D341Med (cell line): ENCODE results near the gene NDUFC1.
"Not testable (repeated sequence)": the region's sequence is repeated elsewhere in the genome, so short reads cannot be mapped to it uniquely, and the experiment has no call there.

ENCODE experiments used
- DNase-seq: peaks from one replicate; pipeline ENCODE4 v3.0.0; 2012; ENCODE audit warnings: low spot score

The NDUFC1 gene

DNA sequence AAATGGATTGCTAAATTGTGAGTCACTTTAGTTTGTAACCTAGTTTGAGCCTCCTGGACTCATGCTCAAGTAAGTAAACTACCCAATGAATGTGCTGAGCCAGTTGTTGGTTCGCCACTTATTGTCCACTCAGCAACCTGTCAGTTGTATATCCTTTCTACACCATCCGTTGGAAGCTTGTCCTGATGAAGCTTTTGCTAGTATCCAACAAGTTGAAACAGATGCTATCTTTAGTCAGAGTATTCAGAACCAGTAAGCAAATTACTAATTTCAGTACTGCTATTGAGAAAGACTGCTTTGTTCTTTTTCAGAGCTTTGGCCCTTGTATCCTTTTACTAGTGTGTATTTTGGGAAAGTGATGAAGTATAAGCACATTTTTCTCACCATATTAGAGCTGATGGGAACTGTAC is 5.3 kb downstream of the NDUFC1 start:
- DNase-seq = no peak

DNA sequence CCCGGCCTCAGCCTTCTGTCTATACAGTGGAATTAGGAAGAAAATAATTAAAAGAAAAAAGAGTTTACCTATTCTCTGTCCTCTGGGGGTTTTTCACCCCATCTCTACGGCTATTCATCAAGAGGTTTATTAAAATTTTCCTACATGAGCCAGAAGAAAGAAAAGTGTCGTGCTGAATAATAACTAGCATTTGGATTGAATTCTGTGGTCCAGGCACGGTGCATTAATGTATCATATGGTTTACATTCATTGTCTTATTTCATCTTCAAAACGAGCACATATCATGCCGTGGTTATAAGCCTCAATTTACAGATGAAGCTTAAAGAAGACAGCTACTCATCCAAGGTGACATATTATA is 6.4 kb downstream of the NDUFC1 start:
- DNase-seq = no peak

DNA sequence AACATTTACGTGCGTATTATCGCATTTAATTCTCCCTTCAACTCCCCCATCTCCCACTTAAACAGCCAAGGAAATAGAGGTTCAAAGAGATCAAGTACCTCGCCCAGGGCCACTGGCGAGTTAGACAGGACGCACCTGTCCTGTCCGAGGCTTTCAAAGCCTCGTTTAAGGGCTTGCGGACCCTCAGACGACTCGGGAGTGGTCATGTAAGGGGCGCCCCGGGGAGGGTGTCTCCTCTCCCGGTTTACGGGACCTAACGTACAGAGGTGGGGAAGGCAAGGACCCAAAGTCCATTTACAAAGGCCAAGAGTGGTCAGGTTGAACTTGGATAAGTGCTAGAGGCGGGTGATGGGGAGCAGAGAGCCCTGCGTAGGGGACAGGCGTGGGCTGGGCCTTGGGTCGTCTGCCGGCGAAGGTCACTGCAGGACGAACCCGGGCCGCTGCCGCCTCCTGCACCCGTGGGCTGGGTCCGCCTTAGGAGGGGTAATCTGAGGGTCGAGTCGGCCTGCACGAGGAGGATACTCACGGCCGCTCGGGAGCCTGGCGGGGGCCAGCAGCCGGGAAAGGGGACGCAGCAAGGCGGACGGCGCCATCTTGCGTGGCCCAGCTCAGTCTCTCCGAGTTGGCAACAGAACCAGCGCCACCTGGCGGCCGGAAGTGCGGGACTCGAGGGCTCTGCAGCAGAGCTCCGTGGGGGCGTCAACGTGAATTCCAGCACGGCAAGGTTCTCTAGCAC is 6.9 kb downstream of the NDUFC1 start:
- DNase-seq = peak; percentile 93

DNA sequence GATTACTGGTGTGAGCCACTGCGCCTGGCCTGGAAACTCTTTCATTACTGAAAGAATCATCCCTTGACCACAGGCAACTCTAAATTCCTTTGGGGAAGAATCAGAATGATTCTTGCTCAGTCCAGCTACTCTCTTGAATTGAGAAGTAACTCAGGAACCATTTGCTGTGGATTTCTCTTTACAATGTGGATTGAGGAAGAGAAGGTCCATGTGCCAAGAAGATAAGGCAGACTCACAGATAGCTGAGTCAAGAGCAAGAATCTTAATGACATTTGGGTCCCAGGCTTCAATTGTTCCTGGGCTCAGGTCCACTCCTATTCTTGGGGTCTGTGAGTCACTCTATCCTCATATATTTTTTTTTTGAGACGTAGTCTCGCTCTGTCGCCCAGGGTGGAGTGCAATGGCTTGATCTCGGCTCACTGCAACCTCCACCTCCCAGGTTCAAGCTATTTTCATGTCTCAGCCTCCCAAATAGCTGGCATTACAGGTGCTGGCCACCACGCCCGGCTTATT is 16.0 kb downstream of the NDUFC1 start:
- DNase-seq = no peak

DNA sequence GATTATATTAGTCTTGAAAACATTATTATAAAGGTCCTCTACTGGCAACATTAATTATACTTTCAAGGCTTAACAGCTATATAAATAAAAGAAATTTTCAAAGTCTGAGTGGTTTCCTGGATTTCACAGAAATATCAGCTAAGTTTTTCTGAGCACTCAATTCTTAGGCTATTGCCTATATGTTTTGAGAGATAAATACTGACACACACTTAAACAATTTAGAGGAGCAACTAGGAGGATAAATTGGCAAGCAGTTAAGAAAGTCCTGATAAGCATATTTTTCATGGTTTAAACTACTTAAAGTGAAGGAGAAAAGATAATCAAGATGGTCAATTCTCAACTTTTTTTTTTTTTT is 19.6 kb downstream of the NDUFC1 start:
- DNase-seq = no peak

DNA sequence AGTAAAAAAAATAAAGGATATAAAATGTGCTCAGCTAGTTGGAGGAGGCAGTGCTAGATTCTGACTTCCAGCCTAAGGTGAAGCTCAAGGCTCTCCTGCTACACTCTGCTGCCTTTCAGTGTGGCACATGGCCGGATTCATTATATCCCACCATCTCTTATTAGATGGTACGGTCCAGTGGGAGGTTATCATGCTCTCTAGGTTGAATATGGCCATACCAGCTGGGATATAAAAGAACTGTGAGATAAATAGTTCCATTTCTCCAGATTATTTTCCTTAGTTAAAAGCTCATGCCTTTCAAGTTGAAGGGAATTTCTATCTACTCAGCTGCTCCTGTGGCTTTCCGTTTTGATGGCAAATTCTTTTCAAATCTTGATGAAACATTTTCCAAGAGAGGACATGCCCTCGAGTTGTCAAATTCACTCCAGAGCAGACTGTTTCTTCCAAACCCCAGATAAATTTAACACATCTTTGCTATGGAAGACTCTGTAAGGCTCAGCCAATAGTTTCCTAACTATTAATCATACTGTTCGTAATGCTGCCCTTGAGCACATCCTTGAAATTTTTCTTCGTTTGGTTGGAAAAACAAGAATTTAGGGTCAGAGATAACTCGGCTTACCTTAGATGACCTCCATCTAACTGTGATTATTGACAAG is 20.1 kb downstream of the NDUFC1 start:
- no peak for DNase-seq

DNA sequence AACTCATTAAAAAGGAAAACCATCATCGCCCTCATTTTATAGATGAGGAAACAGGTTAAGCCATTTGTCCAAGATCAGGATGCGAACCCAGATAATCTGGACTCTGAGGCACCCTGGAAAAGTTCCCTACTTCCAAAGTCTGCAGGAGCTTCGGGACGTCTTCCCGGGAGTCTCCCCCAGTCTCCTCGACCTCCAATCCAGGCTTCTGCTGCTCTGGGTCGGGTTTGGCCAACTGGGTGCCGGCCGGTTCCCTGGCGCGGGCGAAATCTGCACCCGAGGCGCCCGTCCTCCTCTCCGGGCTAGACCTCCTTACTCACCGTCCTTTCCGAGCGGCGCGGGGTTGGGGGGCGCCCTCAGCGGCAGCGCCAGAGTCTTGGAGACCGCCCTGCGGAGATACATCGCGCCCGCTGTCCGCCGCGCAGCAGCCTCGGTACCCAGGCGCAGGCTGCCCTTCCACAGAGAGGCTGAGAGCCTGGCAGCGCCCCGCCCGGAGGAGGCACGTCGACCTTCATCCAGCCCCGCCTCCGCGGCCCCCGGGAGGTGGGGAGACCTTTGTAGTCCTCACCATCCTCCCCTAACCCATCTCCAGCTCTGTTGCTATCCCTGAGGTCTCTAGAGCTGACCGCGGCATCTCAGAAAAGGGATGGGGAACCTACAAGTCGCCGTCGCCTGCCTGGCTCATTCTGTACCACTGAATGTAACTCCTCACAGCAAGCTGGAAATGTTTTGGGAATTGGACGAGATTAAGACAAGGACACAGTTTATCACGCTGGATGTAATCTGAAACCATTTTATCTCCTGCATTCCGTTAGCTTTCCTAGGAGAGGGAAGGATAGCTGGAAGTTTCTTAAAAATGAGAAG is 22.3 kb downstream of the NDUFC1 start, which contains the start of gene MGARP:
TSS of gene MGARP (minus strand) at position 466 of the 861 bp plus-strand sequence. CDS start at position 399, 67 bp downstream.
- DNase-seq = no peak

DNA sequence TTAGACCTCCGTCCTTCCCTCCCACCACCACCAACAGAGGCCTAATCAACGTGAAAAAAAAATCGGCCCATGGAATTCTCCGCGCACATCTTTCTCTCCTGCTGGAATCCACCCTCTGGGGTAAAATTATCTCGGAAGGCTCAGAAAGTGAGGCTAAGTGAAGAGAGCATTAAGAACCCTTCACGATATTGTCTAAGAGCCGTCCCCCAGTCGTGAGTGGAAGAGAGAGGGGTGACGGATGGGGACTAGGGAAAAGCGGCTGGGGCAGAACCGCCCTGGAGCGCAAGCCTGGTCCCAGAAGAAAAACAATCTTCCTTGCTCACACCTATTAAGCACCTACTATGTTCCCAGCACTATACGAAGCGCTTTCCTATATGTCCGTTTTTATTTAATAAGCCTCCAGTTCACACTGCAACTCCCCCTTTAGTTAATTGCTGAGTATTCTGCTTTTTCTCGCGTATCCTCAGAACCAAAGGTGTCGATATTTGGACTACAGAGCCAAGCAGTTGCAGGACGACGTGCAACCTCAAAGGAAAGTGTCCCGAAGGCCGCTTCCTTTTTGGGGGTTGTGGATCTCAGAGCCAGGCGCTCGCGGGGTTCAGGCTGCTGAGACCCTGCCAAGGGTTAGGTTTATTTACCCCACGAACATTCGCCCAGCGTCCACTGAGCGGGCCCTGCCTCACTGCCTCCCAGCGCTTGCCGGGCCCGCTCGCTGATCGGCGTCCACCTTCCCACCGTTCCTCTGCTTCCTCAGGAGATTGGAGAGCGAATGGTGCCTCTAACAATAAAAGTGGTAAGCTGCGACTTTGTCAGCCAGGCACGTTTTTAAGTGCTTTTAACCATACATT is 23.1 kb downstream of the NDUFC1 start:
- no peak for DNase-seq

DNA sequence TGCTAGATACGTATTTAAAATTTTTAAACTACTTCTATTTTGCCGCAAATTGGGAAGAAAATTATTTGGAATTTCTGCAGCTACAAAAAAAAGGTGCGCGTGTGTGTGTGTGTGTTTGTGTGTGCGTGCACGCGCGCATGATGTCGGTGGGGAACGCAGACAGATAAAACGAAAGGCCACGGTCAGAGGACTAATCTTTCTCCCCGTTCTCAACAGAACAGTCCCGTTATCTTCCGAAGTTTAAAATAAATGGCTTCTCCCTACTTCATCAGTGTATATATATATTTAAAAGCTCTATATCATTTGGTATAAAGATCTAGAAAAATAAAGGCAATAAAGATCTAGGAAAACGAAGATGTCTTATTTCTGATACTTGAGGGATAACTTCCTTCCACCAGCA is 23.8 kb downstream of the NDUFC1 start:
- no peak for DNase-seq

DNA sequence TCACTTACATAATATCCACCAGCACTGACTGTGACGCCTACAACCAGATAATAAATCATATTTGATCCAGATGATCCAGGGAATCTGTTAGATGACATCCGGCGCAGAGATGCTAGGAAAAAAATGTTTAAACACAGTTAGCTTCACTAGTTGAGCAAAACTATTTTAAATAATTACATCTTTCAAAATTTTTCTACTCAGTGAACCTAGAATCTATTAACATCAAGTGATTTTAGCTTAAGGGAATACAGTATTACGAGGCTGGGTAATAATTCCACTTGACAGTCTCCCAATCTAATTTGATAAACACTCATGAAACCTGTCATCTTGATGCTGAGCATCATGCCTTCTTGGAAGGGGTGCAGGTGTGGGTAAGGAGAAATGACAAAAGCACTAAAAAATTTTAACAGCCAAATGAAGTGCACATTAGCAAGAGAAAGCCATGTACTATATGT is 27.0 kb downstream of the NDUFC1 start:
- DNase-seq = no peak

DNA sequence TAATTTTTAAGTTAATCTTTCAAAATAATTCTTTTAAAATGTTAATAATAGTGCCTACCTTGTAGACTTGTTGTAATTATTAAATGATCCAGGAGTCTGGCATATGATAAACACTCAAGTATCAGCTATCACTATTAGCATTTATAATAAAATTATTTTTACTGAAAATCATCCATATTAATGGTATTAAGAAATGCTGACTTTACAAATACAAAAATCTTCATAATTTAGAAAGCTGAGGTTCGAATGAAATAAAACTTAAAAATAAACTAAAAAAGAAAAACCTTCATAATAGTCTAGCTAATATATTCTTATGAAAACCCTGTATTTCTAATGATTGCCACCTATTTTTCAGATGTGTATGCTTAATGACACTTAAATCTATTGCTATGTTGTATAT is 27.5 kb downstream of the NDUFC1 start:
- no peak for DNase-seq

DNA sequence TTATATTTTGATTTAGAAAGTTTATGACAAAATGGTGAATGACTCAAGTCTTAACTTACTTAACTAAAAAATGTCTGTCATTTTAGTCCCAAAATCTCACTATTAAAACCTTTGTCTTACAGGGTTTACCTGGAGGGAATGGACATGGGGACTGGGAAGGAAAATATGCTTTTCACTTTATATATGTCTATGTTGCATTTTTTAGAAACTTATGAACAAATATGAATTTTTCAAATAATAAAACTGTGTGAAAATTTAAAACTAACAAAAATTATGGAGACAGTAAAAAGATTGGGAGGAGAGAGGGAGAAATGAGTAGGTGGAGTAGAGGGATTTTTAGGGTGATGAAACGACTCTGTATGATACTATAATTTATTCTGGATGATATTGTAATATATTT is 28.4 kb downstream of the NDUFC1 start:
- DNase-seq = no peak

DNA sequence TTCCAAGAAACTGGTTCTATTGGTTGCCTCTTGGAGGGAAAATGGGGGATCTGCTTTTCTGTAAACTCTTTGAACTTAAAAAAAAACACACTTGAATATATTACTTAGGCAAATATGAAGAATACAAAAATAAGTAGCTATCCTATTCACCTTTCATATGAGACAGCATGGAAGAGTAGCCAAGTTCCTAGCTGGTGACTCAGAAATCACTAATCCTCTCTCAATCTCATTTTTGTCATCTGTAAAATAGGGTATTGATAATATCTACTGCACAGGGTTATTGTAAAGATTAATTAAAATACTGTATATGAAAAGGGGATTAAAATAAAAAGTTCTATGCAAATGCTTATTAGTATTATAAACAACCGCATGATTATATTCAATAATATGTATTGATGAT is 35.0 kb downstream of the NDUFC1 start:
- no peak for DNase-seq

DNA sequence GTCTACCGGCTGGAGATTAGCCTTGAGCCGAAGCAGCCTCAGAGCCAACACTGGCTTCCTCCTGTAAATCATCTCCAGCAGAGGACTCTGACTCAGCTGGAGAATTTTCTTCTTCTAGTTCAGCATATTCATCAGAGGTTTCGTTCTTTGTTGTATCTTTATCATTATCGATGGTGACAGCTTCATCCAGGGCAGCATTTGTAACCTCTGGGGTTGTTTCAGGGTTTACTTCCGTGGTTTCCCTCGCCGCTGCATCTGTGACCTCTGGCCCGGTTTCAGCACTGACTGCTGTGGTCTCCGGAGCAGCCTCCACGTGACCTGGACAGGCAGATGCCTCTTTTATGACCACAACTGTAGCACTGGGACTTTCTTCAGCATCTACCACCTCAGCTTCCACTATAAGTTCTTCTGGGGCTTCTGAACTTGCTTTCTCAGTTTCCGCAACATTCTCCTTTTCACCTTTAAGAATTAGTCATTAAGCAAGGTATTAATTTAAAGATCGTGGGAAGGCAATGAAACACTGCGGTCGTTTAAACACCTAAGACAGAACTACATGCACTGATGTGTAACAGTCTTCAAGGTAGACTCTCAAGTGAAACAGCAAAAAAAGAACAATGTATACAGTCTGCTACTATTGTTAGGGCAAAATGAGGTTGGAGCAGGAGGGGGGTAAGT is 35.6 kb downstream of the NDUFC1 start:
- DNase-seq = no peak

DNA sequence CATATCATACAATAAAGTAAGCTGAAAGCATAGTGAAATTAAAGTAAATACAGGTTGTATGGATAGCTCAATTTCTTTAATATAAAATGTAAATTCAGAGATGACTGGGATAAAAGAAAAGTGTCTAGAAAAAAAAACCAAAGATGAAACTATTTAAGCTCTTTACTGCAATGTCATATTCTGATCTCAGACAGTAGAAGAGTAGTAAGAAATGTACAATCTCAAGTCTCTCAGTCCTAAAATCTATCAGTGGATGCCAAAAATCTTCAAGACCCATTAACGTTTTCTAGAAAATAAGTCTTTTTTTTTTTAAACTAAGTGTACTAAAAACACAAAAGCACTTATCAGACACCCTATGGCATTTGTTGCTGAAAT is 36.1 kb downstream of the NDUFC1 start:
- DNase-seq = no peak

DNA sequence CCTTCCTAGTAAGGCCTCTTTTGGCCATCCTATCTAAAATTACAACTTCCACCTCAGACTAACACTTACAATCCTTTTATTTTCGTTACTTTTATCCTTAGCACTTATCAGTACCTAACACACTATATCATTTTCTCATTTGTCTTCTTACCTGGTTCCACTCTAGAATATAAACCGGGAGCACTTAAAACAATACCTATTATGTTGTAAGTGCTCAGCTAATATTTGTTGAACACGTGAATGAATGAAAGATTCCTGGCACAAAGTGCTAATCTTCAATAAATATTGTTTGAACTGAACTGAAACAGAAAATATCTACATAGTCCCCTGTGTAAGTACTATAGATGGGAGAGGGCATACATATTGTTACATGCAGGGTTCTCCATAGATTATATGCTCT is 36.6 kb downstream of the NDUFC1 start:
- DNase-seq = no peak

DNA sequence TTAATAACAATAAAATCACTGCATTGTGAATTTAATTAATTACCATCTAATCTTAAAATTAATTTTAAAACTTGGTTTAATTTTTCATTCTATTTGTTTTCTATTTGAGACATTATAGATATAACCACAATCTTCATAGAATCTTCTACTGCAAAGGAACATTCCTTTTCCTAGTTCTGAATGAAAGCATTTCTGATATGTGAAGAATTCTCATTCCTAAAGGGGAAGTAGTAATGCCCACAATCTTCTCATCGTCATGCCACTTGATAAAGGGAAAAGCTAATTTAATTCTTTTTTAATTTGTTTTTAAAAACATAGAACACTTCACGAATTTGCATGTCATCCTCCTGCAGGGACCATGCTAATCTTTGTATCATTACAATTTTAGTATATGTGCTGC is 45.9 kb downstream of the NDUFC1 start:
- no peak for DNase-seq

DNA sequence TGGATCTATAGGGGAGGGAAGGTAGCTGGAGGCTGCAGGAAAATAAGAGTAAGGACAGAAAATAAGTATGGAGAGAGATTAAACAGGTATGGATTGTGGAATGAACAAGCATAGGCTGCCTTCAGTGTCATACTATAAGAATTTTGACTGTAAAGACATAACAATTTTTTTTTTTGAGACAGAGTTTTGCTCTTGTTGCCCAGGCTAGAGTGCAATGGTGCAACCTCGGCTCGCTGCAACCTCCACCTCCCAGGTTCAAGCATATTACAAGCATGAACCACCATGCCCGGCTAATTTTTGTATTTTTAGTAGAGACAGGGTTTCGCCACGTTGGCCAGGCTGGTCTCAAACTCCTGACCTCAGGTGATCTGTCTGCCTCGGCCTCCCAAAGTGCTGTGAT is 46.7 kb downstream of the NDUFC1 start:
- not testable (repeated sequence) for DNase-seq

DNA sequence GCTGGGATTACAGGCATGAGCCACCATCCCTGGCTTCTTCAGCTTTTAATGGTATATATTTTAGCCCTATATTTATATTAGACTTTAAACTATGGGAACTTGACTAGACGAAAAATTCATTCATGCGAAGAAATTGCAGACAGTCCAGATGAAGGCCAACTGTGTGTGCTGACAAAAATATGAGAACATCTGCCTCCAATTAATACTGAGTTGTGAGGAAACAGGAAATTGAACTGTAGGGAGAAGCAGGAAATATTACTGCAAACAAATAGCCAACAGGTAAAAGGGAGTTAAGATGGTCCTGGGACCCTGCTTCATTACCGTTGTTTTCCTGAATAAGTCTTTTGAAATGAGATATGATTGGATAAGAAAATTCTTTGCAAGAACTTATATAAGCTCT is 48.6 kb downstream of the NDUFC1 start:
- DNase-seq = no peak

DNA sequence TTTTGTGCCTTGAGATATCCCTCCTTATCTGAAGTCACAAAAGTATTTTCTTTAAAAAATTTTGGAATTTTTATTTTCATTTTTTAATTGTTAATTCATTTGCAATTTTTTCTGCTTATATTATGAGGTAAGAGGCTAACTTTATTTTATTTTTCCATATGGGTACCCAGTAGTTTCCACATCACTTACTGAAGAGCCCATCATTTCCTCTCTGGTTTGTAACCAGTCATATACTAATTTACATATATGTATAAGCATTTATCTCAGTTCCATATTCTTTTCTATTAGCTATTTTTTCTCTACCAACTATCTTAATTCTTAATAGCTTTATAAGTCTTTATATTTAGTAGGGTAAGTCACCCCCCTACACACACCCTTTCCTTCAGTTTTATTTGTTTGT is 49.2 kb downstream of the NDUFC1 start:
- no peak for DNase-seq

DNA sequence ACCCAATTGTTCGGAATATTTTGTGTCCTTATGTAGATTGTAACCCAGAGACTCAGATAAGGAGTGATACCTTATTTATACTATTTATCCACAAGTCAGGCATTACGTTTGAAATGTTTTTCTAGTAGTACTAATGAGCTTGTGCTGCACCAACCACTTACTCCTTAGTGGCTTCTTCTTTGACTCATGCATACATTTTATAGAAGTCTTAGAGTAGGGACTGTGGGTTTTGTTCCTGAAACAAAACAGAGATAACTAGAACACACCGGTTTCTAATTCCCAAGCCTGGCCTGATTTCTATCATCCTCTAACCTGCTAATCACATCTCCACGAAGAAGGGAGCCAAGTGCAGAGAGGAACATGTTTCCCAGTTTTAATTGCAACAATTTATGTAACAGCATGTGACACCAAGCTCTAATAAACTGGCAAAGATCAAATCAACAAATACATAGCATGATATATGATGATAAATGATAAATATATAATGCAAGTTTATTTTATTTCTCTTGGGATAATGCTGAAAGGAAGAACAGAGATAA is 54.5 kb downstream of the NDUFC1 start:
- DNase-seq = no peak
